GM19467 (cell line): ENCODE data around the gene DES.

Source experiments
- ATAC-seq: cut with Tn5 transposase; IDR thresholded peaks from one replicate; pipeline ENCODE4 v1.9.1; 2021; ENCODE audit warnings: mild to moderate bottlenecking, moderate library complexity; ENCODE audit not compliant: unreplicated experiment

The DES gene

DNA sequence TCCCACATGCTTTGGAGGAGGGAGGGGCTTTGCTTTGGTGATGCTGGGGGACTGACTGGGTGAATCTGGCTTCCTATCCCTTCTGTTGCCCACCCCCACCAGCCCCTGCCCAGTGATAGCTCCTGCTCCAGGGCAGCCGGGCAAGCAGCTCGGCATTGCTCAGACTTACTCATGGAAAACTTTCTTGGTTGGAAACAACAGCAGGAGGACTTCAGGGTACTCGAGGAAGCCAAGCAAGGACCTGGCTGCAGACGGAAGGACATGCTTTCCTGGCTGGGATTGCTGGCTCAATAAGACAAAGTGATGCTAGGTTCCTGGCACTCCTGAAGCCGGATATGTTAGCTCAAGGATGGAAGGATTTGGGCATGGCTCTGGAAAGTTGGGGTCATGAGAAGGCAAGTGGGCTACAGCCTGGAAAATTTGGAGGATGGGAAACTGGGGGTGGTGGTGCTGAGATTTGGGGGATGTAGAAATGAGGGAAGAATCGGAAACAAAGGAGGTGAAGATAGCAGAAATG, 19.6 kb downstream of the DES start:
- no peak for ATAC-seq

DNA sequence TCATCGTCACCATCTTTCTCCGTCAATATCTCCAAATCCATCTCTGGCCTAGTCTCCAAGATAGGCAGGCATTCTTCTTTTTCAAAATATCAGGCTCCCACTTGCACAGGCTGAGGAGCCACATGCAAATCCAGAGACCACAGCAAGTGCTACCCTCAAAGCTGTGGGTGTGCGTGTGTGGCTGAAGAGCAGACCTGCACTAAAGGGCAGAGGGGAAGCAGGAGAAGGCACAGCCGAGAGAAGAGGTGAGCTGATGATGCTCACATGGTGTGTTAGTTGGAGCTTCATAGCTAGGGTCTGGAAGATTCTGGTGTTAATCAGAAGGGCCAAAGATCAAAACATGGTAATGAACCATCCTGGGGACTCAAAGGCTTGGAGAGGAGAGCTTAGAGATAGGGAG, 20.3 kb downstream of the DES start:
- no peak for ATAC-seq

DNA sequence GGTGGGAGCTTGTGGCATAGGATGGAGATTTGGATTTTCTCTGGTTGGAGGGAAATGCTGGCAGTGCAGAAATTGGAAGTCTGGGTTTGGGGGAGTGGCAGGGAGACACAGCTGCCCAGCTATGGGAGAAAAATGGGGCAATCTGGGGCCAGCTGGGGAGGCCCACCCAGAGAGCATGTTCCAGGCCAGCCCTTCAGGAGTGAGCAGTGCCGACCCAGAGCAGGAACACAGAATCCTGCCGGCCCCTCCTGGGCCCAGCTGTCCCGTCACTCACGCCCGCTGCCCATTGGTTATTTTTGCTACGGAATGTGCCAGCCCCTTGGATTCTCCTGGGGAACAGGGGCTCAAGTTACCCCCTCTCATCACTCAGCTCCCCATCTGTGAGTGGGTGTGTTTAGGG, 21.3 kb downstream of the DES start:
- no peak for ATAC-seq

DNA sequence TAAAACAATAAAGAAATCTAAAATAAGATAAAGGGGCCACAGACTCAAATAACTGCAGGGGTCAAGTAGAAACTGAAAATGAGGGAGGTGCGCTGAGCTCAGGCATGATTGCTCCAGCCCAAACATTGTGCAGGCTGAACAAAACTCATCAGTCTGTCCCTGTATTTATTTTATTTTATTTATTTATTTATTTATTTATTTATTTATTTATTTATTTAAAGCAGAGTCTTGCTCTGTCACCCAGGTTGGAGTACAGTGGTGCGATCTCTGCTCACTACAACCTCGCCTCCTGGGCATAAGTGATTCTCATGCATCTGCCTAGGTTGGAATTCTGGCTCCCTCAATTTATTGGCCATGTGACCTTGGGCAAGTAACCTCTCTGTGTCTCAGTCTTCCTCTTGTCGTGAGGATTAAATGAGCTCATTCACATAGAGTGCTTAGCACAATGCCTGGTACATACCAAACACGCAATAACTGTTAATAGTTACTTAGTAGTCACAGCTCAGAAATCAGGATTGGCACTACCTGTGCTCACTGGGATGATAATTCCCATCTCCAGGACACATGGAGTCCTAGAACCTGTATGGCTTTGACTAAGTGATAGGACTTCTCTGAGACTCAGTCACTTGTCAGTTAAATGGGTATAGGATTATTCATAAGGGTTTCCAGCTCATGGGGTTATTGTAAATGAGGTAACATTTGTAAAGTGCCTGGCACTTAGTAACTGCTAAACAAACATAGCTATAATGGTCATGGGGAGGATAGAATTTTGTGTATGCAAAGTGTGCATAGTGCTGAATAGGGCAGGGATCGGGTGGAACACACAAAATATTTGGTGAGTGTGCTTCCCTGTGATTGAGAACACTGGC, 22.4 kb downstream of the DES start:
- ATAC-seq = no peak

DNA sequence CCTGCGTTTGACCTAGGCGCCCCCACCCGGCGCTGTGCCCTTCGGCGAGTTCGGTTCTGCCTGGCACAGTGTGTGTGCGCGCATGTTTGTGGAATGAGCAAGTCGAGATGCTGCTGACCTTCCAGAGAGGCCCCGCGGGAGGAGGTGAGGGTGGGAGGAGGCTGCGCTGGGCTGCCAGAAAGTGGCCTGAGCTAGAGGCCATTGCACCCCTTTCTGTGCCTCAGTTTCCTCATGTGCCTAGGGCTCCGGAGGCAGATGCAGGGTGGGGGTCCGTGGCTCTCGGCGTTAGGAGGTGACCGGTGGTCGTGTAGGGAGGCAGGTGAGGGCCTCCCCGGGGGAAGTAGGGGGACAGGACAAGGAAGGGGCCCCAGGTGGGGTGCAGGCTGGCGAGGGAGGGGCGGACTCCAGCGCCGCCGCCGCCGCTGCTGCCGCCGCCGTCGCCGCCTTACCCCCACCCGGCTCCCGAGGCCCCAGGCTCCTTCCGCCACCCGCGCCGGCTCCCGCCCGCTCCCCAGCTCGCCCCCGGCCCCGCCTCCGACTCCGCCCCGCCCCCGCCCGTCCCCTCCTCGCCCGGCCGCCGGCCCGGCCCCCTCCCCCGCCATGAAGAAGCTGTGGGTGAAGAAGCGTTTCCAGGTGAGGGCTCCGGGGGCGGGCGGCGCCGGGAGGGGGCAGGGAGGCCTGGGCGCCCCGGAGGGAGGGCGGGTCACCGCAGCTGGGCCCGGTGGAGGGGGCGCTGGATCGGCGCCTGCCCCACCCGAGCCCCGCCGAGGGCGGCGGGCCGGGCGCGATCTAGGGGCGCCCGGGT, 23.5 kb downstream of the DES start:
- ATAC-seq = no peak

DNA sequence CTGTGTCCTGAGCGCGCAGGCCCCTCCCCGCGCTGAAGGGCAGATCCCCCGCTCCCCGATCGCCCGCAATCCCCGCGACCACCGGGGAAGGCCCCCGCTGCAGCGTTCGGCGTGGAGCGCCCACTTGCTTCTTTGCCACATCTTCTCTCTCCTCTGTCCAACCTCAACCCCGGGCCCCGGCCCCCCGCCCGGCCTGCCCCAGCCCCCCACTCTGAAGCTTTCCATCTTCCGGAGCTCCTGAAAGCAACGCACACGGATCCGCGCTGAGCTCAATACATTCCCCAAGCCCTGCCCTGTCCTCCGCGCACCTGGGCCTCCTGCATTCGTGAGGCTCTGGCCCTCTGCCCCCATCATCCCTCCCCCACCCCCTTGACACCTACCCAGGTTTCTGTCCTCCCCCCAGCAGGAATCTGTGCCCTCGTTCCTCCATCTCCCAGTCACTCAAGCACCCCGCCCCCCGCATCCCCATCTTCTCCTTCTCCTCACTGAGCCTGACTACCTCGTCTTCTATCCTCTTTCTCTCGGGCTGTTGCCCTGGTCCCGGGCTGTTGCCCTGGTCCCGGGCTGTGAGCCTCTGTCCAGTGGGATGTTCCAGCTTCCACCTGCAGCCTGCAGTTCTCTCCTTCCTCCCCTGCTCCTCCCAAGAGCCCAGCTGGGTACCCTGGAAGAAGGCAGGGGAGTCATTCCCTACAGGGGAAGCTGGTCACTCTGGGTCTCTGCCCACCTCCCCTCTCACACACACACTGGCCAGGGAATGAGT, 24.3 kb downstream of the DES start:
- no peak for ATAC-seq

DNA sequence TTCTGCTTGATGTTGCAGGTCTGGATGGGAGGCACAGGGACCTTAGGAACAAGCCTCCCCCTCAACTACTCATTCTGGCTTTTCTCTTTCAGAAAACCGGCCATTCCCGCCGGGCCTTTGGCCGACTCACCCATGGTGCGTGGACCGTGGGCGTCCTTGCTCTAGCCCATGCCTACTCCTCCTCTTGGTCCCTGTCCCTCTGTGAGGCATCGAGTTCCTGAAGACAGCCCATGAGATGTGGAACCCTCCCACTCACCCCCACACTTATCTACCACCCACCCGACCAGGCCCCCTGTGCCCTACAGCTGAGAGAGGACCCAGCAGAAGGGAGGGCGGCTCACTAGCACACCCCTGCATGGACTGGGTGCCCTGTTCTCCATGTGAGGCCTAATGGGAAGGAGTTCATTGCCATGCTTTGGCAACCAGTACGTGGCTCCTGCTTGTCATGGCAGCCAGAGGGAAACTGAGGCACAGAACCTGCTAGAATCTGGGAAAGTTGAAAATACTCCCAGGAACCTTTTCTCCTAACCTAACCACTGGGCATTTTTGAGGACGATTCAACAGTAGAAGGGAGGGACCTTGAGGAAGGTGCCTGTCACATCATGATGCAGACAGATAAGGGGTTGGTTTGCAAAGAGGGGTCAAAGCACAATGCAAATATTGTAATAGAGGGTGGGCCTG, 25.0 kb downstream of the DES start:
- no peak for ATAC-seq

DNA sequence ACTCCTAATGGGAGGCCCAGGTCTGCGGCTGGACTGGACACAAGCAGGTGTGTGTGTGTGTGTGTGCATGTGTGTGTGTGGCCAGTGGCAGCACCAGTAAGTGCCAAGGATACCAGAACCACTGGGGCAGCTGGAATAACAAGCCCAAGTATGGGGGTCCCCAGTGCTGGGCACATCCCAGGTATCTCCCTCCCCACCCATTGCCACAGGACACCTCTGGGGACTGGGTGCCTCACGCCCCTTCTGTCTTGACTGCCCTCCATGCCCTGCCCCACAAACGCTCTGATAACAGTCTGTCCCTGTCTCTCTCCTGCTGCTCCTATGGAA, 25.5 kb downstream of the DES start:
- no peak for ATAC-seq

DNA sequence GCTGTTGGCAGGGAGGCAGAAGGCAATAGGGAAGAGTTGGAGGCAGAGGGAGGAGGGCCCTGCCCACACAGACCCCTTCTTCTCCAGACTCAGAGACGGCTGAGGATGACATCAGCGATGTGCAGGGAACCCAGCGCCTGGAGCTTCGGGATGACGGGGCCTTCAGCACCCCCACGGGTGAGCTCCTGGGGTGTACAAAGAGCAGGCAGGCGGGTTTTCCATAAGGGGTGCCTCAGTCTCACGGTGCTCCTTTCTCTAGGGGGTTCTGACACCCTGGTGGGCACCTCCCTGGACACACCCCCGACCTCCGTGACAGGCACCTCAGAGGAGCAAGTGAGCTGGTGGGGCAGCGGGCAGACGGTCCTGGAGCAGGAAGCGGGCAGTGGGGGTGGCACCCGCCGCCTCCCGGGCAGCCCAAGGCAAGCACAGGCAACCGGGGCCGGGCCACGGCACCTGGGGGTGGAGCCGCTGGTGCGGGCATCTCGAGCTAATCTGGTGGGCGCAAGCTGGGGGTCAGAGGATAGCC, 26.5 kb downstream of the DES start:
- no peak for ATAC-seq

DNA sequence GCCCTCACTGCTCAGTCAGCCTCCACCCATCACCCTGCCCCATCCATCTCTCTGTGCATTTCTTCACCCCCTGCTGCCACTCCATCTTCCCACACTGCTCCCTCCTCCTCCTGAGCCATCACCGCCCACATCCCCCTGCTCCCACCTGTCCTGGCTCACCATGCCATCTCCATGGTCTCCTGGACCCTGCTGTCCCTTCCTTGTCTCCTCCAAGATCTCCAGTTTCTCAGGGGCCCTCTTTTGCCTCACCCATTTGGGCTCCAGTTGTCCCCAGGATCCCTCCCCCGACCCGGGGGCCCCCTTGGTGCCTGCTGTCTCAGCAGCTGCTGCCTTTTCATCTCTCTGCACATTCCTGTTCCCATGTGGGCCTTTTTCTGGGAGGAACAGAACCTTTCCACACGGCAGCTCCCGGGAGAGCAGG, 27.1 kb downstream of the DES start:
- ATAC-seq = no peak

DNA sequence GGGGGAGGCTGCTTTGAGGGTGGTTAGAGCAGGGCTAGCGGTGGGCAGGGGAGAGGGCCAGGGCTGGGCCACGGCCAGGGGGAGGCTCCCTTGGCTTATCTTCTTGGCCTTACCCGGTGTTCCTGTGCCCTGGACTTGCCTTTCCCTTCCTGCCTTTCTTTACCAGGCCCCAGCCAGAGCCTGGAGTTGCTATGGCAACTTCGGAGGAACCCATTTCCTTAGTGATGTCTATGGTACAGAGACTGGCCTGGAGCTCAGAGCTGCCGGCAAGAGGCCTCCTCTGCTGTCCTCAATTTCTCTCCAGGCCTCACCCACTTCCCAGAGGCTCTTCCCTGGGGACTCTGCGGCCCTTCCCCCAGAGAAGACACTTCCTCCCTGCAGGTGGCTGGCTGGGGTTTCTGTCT, 27.9 kb downstream of the DES start:
- no peak for ATAC-seq

DNA sequence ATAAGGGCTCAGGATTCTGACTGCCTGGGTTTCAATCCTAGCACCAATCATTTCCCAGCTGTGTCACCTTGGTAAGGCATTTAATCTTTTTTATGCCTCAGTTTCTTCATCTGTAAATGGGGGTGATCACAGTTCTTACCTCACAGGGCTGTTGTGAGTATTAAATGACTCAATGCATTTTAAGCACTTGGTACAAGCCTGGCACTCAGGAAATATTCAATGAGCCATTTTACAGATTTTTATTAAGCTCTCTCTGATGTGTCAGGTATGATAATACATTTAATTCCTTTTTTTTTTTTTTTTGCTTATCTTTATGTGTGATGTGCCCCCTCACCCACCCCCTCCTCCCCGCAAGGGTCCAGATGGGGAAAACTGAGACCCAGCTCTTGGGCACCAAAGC, 28.5 kb downstream of the DES start:
- no peak for ATAC-seq

DNA sequence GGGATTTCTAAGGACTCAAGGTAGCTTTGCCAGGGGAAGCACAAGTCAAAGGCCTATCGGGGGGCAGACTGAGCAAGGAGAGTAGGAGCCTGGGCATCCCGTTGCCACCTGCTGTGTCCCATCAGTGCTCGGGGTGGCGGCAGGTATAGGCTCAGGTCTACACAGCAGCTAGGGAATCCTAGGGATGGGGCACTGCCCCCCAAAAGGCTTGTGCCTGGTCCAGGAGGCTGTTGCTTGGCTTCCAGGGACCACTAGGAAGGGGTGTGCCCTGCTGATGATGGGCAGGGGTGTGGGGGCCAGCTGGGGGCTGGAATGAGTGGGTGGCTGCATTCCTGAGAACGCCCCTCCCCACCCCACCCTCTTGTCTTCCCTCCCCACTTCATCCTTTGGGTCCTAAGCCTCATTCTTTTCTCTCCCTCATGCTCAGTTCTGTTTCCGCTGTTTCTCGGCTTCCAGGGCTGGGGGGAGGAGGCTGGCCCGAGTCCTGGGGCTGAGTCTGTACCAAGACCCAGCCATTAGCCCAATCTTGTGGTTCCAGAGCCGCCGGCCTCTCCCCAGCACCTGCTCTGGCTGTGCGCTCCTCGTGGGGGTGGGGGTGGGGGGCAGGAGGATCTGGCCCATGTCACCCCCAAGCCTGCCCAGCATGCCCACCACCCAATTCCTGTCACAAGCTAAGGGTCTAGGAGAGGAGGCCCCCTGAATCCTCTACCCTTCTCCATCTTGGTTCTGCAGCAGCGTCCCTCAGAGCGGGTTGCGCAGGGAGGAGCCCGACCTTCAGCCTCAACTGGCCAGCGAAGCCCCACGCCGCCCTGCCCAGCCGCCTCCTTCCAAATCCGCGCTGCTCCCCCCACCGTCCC, 29.3 kb downstream of the DES start:
- ATAC-seq = no peak

DNA sequence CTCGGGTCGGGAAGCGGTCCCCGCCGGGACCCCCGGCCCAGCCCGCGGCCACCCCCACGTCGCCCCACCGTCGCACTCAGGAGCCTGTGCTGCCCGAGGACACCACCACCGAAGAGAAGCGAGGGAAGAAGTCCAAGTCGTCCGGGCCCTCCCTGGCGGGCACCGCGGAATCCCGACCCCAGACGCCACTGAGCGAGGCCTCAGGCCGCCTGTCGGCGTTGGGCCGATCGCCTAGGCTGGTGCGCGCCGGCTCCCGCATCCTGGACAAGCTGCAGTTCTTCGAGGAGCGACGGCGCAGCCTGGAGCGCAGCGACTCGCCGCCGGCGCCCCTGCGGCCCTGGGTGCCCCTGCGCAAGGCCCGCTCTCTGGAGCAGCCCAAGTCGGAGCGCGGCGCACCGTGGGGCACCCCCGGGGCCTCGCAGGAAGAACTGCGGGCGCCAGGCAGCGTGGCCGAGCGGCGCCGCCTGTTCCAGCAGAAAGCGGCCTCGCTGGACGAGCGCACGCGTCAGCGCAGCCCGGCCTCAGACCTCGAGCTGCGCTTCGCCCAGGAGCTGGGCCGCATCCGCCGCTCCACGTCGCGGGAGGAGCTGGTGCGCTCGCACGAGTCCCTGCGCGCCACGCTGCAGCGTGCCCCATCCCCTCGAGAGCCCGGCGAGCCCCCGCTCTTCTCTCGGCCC, 30.1 kb downstream of the DES start:
- no peak for ATAC-seq

DNA sequence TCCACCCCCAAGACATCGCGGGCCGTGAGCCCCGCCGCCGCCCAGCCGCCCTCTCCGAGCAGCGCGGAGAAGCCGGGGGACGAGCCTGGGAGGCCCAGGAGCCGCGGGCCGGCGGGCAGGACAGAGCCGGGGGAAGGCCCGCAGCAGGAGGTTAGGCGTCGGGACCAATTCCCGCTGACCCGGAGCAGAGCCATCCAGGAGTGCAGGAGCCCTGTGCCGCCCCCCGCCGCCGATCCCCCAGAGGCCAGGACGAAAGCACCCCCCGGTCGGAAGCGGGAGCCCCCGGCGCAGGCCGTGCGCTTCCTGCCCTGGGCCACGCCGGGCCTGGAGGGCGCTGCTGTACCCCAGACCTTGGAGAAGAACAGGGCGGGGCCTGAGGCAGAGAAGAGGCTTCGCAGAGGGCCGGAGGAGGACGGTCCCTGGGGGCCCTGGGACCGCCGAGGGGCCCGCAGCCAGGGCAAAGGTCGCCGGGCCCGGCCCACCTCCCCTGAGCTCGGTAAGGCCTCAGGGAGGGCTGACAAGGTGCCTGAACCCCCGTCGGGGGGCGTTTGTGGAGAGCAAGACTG, 30.7 kb downstream of the DES start:
- no peak for ATAC-seq

DNA sequence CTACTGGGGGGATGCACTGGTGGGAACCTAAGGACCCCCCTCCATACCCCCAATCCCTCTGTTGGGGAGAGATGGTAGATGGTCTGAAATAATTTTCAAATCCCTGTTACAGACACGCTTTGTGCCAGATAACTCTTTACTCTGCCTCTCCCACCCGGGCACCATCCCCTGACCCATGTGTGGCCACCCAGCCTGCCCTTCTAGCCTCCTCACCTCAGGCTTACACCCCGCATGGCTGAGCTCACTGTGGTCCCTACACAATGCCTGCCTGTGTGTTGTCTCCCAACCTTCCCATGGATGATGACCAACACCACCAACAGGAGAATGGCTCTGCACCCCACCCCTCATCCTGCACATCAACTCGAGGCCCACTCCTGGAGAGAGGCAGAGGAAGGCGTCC, 31.4 kb downstream of the DES start:
- no peak for ATAC-seq

DNA sequence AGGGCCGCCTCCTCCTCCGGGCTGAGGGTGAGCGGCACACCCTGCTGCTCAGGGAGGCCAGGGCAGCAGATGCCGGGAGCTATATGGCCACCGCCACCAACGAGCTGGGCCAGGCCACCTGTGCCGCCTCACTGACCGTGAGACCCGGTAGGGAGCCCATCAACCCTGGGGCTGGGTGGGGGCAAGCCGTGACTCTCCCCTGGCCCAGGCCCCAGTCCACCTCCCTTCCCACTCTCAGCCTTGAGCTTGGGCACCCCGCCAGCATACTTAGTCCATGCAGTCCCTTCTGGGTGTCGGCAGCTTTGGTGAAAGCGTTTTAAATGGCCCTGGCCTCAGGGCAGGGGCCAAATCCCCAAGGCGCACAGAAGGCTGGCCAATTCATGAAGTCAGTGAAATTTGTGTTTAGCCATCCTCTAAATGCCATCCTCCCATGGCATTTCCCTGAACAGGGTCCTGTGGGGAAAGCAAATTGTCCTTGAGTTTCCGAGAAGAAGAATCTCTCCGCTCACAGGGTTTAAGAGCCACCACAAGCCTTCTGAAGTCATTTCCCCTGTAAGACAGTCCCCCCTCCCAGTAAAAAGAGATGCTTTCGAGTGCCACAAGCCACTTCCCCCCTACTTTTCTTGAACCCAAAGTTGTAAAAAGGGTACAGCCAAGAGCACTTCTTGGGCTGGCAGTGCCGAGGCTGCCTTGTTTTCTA, 33.6 kb downstream of the DES start:
- no peak for ATAC-seq
